T-helper 1 cell treated with Interleukin-12 subunit alpha and Interleukin-12 subunit beta and Interleukin-4 antibody, amounts not matched to agents 30 μg/mL and 1 μg/mL, for 36 hours (primary cell): ENCODE results near the gene PSME2.

ENCODE experiments used
- H3K27ac Mint-ChIP-seq: one replicate; pipeline ENCODE4 v1.8.0; 2021; ENCODE audit warnings: mild to moderate bottlenecking, mixed read lengths
- H3K27me3 Mint-ChIP-seq: one replicate; pipeline ENCODE4 v1.8.0; 2021; ENCODE audit warnings: low read depth, mixed read lengths
- H3K36me3 Mint-ChIP-seq: one replicate; pipeline ENCODE4 v1.8.0; 2021; ENCODE audit warnings: low read depth, mixed read lengths
- H3K4me1 Mint-ChIP-seq: one replicate; pipeline ENCODE4 v1.8.0; 2021; ENCODE audit warnings: low read depth, mixed read lengths
- H3K4me3 Mint-ChIP-seq: one replicate; pipeline ENCODE4 v1.8.0; 2021; ENCODE audit warnings: mild to moderate bottlenecking, moderate library complexity, mixed read lengths
- H3K9me3 Mint-ChIP-seq: one replicate; pipeline ENCODE4 v1.8.0; 2021; ENCODE audit warnings: mixed read lengths

The PSME2 gene

GRCh38 chr14:24123424-24124417 lies 22.7 kb downstream of the PSME2 start:
- Mint-ChIP-seq H3K27me3 (no peaks in the 10 kb centered on the region), H3K9me3 (no peaks in the 10 kb centered on the region), H3K36me3 (peaks cover 37% of the 10 kb centered on the region)

DNA sequence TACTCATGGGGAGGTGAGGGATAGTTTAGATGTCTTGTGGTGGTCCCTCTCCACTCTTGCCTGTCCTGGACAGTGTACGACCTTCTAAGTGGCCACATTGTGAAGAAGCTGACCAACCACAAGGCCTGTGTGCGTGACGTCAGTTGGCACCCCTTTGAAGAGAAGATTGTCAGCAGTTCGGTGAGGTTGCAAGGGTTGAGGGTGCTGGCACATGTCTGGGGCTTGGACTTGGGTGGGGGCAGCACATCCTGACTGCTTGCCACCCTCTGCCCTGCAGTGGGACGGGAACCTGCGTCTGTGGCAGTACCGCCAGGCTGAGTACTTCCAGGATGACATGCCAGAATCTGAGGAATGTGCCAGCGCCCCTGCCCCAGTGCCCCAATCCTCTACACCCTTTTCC lies 23.5 kb downstream of the PSME2 start:
- no peak overlapping the region for H3K4me3 Mint-ChIP-seq
- H3K27ac Mint-ChIP-seq: no peak overlapping the region
- no peaks in the 10 kb centered on the region for H3K9me3 Mint-ChIP-seq
- peaks cover 42% of the 10 kb centered on the region for H3K36me3 Mint-ChIP-seq
- H3K4me1 Mint-ChIP-seq: peaks cover 12% of the 10 kb centered on the region
- H3K27me3 Mint-ChIP-seq: no peaks in the 10 kb centered on the region

More at GRCh38 chr14:24123424-24124417, 22.7 kb downstream of the PSME2 start:
- peaks cover 10% of the 10 kb centered on the region for H3K4me1 Mint-ChIP-seq
- H3K4me3 Mint-ChIP-seq: no peak overlapping the region
- H3K27ac Mint-ChIP-seq: peak overlapping the region; percentile 76

DNA sequence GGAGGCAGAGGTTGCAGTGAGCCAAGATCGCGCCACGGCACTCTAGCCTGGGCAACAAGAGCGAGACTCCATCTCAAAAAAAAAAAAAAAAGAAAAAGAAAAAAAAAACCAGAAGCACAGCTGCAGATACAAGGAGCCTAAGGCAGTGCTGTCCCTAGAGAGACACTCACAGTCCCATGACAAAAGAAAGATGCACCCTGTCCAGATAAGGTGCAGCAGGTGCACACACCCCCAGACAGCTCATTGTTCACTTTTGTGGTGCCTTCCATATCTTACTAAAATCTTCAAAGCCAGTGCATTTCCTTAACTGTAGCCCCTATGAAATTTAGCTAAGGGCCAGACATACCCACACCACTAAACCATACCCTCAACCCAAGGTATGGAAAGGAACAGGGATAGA lies 24.0 kb downstream of the PSME2 start:
- Mint-ChIP-seq H3K4me1 (peaks cover 15% of the 10 kb centered on the region), H3K27me3 (no peaks in the 10 kb centered on the region), H3K27ac (no peak overlapping the region), H3K4me3 (no peak overlapping the region), H3K36me3 (peaks cover 45% of the 10 kb centered on the region), H3K9me3 (no peaks in the 10 kb centered on the region)

DNA sequence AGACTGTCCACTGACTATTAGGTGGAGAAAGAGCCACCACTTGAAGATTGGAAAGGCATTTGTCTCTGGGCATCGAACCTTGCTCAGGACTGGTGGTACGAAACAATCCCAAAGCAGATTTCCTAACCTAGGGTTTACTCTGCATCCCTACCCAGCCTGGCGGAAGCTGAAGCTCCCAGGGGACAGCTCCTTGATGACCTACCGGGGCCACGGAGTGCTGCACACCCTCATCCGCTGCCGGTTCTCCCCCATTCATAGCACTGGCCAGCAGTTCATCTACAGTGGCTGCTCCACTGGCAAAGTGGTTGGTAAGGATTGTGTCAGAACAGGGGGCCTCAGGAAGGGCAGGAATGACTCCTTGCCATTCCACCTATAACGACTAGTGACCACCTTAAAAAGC lies 25.2 kb downstream of the PSME2 start:
- H3K4me3 Mint-ChIP-seq: no peak overlapping the region
- H3K9me3 Mint-ChIP-seq: no peaks in the 10 kb centered on the region
- H3K27ac Mint-ChIP-seq: no peak overlapping the region
- peaks cover 55% of the 10 kb centered on the region for H3K36me3 Mint-ChIP-seq
- peaks cover 24% of the 10 kb centered on the region for H3K4me1 Mint-ChIP-seq
- no peaks in the 10 kb centered on the region for H3K27me3 Mint-ChIP-seq

- Mint-ChIP-seq H3K27me3 (no peaks in the 10 kb centered on the region), H3K9me3 (no peaks in the 10 kb centered on the region), H3K36me3 (peaks cover 60% of the 10 kb centered on the region), H3K4me1 (peaks cover 29% of the 10 kb centered on the region), H3K4me3 (no peak overlapping the region), H3K27ac (no peak overlapping the region)
Measured at GRCh38 chr14:24119691-24120090, 26.7 kb downstream of the PSME2 start.

GRCh38 chr14:24117179-24117578 lies 29.2 kb downstream of the PSME2 start:
- no peaks in the 10 kb centered on the region for H3K27me3 Mint-ChIP-seq
- H3K4me3 Mint-ChIP-seq: no peak overlapping the region
- no peaks in the 10 kb centered on the region for H3K9me3 Mint-ChIP-seq
- H3K27ac Mint-ChIP-seq: no peak overlapping the region
- H3K36me3 Mint-ChIP-seq: peaks cover 50% of the 10 kb centered on the region
- H3K4me1 Mint-ChIP-seq: peaks cover 27% of the 10 kb centered on the region

- H3K4me1 Mint-ChIP-seq: peaks cover 27% of the 10 kb centered on the region
- H3K4me3 Mint-ChIP-seq: peak overlapping the region; percentile 98
- peak overlapping the region; percentile 52 for H3K27ac Mint-ChIP-seq
- H3K36me3 Mint-ChIP-seq: peaks cover 45% of the 10 kb centered on the region
- no peaks in the 10 kb centered on the region for H3K9me3 Mint-ChIP-seq
- no peaks in the 10 kb centered on the region for H3K27me3 Mint-ChIP-seq
Measured at GRCh38 chr14:24116128-24116814, 30.1 kb downstream of the PSME2 start.

DNA sequence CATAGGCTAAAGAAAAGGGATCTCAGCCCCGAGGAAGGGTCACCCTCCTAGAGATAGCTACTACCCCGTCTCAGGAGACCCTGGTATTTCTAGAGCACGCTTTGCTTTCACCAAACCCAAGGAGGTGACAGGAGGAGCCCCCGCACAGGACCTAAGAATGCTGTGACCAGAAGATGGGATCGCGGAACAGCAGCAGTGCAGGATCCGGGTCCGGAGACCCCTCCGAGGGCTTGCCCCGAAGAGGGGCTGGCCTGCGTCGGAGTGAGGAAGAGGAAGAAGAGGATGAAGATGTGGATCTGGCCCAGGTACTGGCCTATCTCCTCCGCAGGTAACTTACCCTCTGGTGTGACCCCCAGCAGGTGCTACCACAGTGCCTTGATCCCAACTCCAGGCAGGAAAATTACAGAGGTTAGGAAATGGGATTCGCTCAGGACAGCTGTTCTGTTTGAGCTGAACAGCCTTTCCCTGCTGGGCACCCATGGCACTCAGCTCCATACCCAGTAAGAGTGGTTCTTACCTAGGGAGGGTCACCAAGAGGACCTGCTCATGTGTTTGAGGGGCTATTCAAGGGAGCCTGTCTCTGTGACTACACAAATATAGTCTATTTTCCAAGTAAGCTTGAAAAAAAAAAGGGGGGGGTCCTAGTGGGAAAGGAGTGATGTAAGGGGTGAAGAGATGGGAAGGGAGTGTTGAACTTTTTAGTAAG lies 30.8 kb downstream of the PSME2 start:
- Mint-ChIP-seq H3K27ac (peak overlapping the region; percentile 100), H3K4me1 (peaks cover 33% of the 10 kb centered on the region), H3K36me3 (peaks cover 39% of the 10 kb centered on the region), H3K4me3 (peak overlapping the region; percentile 98), H3K9me3 (no peaks in the 10 kb centered on the region), H3K27me3 (no peaks in the 10 kb centered on the region)

DNA sequence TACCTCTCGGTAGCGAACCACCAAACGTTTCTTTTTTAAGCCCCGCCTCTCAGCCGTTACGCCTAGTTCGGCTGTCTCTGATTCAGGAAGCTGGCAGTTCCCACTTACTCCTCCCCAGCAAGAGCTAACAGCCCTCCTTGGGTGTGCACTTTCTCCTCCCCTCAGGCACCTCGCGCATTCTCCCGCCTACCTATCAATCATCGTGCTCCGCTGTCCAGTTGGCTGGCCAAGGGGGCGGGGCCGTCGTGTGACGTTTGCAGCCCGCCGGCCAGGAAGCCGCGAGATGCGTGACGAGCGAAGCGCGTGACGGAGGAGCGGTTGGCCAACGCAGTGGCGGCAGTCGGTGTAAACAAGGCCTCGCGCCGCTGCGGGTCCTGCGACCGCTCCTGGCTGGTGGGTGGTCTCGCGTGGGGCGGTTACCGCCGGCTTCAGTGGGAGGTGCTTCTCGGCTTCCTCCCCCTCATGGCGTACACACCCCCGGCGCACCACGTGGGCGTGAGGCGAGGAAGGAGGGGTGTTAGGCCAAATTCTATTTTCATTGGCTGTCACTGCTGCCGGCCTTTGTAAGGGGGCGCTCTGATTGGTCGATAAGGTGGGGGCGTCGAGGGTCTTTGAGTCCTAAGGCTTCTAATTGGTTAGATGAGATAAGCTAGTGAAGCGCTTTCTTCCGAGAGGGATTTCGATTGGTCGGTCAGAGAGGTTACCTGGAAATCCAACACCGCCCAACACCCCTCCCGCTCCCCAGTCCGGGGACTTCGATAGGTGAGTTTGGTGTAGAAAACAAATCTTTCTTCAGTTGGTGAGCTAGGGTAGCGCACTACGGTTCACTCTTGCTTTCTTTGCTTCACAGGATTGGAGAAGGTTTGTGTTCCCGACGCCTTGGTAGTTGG lies 31.6 kb downstream of the PSME2 start, which contains the start of the genes DCAF11 and NRL:
Gene DCAF11 (plus strand): TSS at position 246 of the 890 bp plus-strand sequence. CDS start 818 bp downstream, outside the sequence.
Gene NRL (minus strand): TSS at position 418 of the 890 bp plus-strand sequence. CDS start 32,101 bp downstream, outside the sequence.
- Mint-ChIP-seq H3K4me1 (peaks cover 34% of the 10 kb centered on the region), H3K27me3 (no peaks in the 10 kb centered on the region), H3K36me3 (peaks cover 38% of the 10 kb centered on the region), H3K27ac (peak within 1 kb of the TSS; percentile 100), H3K9me3 (no peaks in the 10 kb centered on the region), H3K4me3 (peak within 1 kb of the TSS; percentile 98)

DNA sequence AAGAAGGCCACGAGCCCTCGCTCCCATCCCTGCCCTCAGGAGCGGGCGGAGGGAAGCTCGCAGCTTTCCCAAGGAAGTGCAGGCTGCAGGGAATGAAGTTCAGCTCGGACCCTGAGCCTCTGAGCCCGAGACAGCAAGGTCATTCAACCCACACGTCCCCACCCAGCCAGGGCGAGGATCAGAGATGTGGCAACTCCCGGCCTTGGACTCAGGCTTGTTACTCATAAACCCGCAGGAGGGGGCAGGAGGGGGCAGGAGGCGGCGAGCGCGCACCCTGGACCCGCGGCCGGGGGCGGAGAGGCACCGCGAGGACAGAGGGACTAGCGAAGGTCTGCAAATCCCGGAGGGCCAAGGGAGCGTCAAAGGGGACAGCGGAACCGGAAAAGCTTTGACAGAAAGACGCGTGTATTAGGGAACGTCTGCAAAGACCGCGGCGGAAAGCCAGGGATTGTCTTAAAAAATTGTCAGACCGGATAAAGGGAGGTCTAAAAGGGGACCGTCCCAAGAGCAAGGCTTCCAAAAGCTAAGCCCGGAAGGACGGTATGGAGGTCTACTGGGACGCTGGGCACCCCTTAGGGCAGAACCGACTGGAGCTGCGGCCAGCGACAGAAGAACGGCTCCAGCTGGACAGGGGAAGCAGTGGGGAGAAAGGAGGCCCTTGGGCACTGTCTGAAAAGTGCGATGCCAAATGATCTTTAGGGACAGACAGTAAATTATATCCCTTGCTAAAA lies 32.4 kb downstream of the PSME2 start:
- H3K27ac Mint-ChIP-seq: peak overlapping the region; percentile 100
- peaks cover 32% of the 10 kb centered on the region for H3K4me1 Mint-ChIP-seq

DNA sequence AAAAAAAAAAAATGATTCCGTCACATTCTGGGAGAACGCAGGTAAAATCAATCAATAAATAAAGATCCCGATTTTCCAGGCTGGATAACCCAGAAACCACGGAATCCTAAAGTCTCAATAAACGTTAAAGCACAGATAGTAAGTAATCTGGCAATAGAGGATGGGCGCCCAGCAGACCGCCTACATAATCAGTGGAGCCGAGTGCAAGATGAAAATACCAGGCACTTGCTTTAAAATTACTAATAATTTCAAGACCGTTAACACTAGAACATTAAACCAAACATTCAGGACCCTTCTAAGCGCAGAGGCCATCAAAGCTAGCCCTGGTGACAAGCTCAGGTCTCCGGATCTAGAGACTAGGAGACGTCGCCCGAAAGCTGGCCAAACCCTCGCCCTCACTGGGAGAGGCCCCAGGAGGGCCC lies 33.0 kb downstream of the PSME2 start:
- Mint-ChIP-seq H3K4me1 (peaks cover 35% of the 10 kb centered on the region), H3K9me3 (no peaks in the 10 kb centered on the region), H3K27me3 (no peaks in the 10 kb centered on the region), H3K36me3 (peaks cover 26% of the 10 kb centered on the region), H3K4me3 (peak overlapping the region; percentile 98), H3K27ac (peak overlapping the region; percentile 100)

More for the DNA sequence above, 32.4 kb downstream of the PSME2 start:
- Mint-ChIP-seq H3K4me3 (peak overlapping the region; percentile 98), H3K36me3 (peaks cover 31% of the 10 kb centered on the region), H3K27me3 (no peaks in the 10 kb centered on the region), H3K9me3 (no peaks in the 10 kb centered on the region)

DNA sequence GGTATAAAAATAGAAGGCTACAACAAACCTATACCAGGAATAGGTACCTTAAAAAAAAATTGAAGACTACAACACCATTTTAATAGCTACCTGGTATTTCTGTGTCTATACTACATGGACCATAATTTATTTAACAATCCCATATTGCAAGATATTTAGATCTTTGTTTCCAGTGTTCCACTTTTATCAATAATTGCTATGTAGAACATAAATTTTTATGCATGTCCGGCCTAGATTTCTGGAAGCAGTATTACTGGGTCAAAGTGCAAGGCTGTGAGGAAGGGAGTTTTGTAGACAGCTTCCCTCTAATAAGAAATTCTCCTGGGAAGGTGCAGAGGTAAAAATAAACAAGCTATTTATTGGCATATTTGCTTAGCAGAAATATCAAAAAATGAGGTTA lies 35.9 kb downstream of the PSME2 start:
- Mint-ChIP-seq H3K27ac (no peak overlapping the region), H3K36me3 (peaks cover 10% of the 10 kb centered on the region)

DNA sequence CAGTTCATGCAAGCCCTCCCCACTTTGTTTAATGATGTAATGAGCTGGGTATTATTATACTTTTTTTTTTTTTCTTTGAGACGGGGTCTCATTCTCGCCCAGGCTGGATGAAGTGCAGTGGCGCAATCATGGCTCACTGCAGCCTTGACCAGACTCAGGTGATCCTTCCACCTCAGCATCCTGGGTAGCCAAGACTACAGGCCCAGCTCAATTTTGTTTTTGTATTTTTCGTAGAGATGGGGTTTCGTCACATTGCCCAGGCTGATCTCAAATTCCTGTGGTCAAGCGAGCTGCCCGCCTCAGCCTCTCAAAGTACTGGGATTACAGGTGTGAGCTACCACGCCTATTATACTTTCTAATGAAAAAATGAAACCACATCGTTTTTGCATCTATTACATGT lies 36.4 kb downstream of the PSME2 start:
- H3K27ac Mint-ChIP-seq: no peak overlapping the region
- no peaks in the 10 kb centered on the region for H3K27me3 Mint-ChIP-seq
- H3K4me3 Mint-ChIP-seq: no peak overlapping the region
- peaks cover 8% of the 10 kb centered on the region for H3K36me3 Mint-ChIP-seq
- peaks cover 29% of the 10 kb centered on the region for H3K4me1 Mint-ChIP-seq
- H3K9me3 Mint-ChIP-seq: no peaks in the 10 kb centered on the region

More for the DNA sequence above, 35.9 kb downstream of the PSME2 start:
- Mint-ChIP-seq H3K27me3 (no peaks in the 10 kb centered on the region), H3K9me3 (no peaks in the 10 kb centered on the region), H3K4me1 (peaks cover 29% of the 10 kb centered on the region), H3K4me3 (no peak overlapping the region)
